CD4-positive, alpha-beta T cell treated with Interleukin-2 at 100 ng/mL for 4 hours (primary cell): ENCODE measurements around the gene ZNF518B.
A peak's percentile ranks its signal among the peaks of the same experiment; 100 is the strongest.
"Not testable (repeated sequence)": the region's sequence is repeated elsewhere in the genome, so short reads cannot be mapped to it uniquely, and the experiment has no call there.

Experiments
- DNase-seq: peaks from one replicate; pipeline ENCODE4 v3.0.0-alpha.2; 2020; ENCODE audit warnings: low spot score

ZNF518B gene

DNA sequence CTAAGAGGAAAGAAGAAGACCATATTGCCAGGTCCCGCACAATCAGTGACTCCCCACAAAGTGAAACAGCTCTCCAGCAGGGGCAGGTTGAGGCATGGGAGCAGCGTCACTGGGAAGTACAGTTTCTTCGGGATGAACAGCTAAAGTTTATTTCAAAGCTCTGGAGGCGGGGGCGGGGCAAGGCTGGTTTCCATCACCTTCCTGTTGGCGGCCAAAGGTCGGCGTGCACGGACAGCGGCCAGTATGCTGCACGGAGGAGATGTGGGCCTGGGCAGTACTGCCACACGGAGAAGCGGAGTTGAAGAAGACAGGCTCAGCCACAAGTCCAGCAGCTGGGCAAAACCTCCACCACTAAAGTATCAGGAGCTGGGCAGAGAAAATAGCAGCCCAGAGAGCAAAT, 951 bp upstream of the ZNF518B start:
- no peak for DNase-seq

DNA sequence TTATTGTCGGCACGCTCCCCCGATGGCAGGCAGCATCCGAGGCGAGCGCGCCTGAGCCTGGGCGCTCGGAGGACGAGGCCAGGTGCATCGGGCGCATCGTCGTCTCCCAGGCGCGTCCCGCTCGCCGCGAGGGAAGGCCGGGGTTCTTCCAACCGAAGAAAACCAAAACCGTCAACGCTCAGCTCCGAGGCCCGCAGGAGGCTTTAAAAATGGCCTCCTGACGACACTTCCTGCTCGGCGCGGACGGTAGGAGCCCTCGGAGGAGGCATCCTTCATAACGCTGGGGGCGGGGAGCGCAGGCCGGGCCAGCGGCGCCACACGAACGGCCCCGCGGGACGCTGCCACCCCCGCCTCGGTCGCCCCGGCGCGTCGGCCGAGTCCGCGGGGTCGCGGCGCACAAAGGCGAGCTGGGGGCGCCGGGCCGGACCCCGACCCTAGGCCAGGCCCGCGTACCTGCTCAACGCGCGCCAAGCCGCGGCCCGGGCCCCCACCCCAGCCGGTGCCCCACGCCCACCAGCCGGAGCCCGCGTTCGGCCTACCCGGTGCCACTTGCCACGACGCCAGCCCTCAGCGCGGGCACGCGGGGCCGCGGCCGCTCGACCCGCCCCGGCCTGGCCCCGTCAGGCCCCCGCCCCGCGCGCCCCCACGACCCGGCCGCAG, 501 bp downstream of the ZNF518B start:
- DNase-seq = peak; percentile 56

DNA sequence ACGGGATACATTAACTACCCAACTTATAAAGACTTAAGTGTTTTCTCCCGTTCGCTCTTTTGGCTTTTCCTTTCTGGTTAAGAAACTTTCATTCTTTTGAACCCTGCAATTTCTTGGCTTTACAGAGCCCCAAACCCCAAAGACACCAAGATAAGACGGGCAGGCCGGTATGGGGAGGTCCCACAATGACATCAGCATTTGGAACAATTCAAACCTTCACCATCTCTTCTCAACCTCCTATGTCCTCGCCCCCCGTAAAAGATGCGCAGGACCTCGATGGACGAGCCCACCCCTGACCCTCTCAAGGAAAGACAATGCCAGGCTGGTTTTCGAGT, 999 bp downstream of the ZNF518B start:
- no peak for DNase-seq

DNA sequence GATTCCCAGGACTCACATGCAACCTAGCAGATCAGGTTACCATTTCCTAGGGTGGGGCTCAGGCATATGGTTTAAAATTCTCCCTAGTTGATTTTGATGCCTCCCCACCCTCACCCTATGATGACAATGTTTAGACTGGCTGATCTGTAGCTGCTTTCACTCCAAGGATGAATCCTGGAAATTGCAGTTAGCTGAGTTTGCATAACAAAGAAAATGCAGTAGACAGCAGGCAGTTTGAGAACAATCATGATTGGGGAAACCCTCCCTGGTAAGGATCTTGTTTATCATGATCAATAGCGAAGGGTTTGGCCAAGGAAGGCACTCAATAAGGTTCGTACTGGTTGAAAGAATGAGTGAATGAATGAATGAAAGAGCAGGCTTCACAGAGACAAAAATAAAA, 2.1 kb downstream of the ZNF518B start:
- DNase-seq = no peak

DNA sequence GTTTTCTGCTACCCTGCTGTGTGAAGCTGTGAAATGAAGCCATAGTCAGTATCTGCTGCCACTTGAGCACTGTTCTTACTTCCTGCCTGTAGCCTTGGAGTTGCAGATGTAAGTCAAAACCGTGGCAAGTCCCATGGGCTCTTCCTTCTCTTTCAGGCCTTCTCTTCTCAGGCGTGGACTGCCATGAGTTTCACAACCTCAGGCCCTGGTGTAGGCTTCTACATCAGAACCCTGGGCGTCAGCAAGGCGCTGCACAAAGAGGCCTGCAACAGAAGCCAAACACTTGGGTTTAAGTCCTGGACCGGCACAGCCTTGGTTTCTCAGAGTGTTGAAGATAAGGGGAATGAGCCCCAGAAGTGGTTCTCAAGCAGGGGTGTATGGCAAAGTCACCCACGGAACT, 2.5 kb downstream of the ZNF518B start:
- DNase-seq = no peak

DNA sequence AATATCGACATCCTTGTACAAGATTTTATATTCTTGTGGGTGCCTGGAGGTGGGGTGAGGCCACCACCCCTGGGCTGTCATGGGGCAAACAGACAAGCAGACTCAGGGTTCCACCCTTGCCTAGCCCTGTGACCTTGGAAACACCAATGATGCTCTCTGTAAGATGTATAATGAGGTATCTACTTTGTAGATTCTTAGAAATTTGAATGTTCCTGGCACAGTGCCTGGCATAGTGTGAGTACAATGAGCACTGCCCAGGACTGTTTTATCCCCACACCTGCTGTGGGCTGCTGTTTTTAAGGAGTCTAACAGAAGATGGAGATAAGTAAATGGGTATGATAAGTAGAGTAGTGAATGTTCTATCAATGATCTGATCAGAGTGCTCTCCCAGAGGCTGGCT, 3.1 kb downstream of the ZNF518B start:
- DNase-seq = no peak

DNA sequence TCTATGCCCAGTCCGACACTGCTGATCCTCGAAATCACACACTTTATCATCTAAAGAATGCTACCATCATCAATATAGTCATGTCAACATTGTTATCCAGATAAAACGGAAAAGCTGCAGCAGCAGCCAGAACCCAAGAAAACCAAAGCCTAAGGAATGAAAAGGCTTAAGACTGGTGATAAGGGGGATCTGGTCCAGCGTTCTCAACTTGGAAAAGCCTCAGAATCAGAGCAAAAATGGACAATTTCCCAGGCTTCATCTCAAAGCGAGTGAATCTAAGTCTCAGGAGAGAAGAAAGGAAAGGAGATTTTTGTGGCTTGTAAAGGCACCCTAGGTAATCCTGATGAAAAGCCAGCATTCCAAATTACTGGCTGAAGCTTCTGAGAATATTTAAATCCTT, 8.2 kb downstream of the ZNF518B start:
- DNase-seq = no peak

DNA sequence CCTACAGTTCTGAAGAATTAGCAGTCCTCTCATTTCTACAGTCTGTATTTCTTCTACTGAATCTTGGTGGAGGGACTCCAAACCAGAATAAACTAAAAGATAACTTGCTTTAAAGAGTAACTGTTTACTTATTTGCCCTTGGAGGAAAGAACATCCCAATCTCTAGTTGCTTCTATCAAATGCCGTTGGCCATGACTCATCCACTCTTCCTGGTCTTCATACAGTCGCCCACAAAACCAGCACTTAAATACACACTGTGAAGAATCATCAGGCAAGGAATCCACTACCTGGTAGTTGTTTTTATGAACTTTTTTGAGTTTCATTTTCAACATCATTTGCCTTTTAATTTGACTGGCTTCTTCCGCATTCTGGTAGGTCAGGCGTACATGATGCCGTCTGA, 14.2 kb downstream of the ZNF518B start:
- no peak for DNase-seq

DNA sequence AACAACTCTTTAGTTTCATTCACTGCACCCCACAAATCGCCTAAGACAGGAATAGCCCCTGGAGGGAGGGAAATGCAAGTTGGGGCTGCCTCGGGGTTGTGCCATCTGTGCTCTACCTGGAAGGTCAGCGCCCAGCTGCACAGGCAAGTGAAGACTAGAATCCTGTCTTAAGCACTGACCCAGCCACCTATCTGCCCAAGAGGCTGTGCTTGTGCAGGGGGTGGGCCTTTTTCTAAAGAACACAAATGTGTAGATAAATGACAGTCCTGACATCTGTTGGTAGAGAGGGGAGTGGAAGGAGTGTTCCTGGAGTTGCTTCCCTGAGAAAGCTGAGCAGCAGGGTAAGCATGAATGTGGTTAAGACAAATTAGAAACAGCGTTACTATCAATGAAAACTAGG, 15.7 kb downstream of the ZNF518B start:
- no peak for DNase-seq

DNA sequence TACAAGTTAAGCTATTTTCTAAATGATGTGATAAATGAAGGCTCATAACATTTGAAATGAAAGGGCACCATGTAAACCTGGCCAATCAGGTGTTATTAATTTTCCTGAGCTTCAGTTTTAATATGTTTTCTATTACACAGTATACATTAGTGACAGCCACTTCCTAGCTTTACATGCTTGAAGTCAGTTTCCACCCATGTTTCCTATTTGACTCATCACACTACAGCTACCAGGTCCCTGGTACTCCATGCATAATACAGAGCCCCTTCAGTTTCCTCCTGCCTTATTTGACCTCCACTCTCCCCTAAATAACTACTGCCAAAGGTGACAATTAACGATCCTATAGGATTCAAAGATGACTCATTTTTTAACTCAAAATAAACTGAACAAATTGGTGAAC, 18.3 kb downstream of the ZNF518B start:
- no peak for DNase-seq

DNA sequence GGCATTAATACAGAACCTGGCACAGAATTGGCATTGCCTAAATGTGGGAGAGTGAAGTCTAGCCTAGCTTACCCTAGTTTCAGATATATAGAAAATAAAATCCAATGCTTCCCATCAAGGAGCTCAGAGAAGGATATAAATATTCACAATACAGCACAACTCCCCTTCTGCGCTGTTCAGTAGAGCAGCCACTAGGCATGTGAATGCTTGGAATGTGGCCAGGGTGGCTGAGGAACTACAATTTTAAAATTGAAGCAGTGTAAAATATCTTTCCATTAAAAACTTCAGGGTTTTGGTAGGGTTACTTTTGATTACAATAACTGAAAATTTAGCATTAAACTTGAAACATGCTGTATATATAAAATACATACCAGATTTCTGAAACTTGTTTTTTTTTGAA, 19.5 kb downstream of the ZNF518B start:
- no peak for DNase-seq

DNA sequence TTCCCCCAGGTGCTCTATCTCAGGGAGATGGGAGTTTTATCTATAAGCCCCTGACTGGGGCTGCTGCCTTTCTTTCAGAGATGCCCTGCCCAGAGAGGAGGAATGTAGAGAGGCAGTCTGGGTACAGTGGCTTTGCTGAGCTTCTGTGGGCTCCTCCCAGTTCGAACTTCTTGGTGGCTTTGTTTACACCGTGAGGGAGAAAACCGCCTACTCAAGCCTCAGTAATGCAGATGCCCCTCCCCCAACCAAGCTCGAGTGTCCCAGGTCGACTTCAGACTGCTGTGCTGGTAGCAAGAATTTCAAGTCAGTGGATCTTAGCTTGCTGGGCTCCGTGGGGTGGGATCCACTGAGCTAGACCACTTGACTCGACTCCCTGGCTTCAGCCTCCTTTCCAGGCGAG, 29.5 kb downstream of the ZNF518B start:
- not testable (repeated sequence) for DNase-seq

DNA sequence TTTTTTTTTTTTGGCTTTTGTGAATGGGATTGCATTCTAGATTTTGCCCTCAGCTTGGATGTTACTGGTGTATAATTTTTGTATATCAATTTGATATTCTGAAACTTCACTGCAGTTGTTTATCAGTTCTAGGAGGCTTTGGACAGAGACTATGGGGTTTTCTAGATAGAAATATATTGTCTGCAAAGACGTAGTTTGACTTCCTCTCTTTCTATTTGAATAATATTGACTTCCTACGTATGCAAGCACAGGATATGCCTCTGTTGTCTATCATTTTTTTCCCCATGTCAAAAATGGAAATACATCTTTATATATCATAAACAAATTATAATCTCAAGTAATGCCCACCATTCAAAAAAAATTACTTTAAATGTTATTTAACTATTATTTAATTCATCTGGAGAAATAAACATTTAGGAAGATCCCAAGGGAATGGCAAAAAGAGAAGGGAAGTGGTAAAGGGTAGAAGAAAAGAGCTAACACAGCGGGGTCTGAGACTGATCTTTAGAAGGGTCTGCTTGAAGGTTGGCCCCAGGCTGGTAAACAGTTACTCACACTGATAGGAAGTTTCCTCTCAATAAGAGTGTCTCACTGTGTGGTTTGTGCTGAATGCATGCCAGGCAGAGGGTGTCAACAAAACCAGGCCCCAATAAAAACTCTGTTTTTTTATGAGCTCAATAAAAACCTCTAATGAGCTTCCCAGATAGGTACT, 35.7 kb downstream of the ZNF518B start:
- DNase-seq = no peak

DNA sequence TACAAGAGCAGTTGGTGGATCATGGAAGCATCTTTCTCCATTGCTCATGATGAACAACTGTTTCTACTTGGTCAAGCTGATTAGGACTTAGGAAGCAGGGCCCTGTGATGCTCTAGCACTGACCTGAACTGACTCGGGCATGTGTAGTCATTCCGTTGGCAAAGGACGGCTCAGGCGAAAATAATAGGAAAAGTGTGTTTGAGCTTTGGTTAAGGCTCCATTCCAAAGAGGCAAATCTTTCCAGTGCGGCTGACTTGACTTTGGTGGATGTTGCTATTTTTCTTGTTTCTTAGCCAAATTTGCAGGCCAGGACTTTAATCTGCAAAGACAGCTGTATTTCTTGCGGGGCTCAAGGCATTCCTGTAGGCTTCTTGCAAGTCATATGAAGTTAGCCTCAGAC, 39.5 kb downstream of the ZNF518B start:
- no peak for DNase-seq

DNA sequence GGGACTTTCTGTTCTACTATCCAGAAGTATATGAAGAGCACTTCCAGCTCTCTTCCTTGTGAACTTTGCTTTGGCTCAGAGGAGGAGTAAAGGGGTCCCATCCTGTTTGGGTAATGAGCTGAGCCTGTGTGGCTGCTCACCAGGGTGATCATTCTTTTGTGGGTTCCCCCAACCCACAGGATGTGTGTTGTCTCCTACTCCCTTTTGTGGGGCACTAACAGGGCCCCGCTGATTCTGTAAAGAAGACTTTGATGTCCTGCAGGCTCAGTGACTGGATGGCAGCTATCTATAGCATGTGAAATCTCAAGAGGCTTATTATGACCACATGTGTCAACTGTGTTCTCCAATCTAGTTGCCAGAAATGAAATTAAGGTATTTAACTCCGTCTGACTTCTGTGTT, 40.8 kb downstream of the ZNF518B start:
- no peak for DNase-seq

DNA sequence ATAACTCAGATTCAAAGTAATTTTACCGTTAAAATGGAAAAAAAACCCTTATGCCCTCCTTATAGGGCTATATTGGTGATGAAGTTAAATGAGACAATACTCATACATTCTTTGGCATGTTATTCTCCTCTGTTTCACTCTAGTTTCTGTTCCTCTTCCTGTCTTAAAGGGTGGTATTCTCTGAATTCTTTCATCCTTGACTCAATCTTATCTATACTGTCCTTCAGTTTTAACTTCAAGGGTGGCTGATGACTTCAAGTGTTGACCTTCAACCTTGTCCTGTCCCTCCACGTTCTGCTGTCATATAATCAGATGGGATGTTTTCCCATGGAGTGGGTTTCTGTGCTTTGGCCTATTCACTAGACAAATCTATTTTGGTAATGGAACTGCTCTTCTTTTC, 44.0 kb downstream of the ZNF518B start:
- no peak for DNase-seq

DNA sequence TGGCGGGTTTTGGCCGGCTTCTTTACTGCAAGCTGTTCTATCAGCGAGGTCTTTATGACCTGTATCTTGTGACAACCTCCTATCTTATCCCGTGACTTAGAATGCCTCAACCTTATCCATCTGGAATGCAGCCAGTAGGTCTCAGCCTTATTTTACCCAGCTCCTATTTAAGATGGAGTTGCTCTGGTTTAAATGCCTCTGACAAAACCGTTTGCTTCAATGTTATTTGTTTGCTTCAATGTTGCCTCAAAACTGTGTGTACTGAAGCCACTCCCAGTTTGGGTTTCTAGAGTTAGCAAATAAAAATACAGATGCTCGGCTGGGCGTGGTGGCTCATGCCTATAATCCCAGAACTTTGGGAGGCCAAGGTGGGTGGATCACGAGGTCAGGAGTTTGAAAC, 51.6 kb downstream of the ZNF518B start:
- no peak for DNase-seq

DNA sequence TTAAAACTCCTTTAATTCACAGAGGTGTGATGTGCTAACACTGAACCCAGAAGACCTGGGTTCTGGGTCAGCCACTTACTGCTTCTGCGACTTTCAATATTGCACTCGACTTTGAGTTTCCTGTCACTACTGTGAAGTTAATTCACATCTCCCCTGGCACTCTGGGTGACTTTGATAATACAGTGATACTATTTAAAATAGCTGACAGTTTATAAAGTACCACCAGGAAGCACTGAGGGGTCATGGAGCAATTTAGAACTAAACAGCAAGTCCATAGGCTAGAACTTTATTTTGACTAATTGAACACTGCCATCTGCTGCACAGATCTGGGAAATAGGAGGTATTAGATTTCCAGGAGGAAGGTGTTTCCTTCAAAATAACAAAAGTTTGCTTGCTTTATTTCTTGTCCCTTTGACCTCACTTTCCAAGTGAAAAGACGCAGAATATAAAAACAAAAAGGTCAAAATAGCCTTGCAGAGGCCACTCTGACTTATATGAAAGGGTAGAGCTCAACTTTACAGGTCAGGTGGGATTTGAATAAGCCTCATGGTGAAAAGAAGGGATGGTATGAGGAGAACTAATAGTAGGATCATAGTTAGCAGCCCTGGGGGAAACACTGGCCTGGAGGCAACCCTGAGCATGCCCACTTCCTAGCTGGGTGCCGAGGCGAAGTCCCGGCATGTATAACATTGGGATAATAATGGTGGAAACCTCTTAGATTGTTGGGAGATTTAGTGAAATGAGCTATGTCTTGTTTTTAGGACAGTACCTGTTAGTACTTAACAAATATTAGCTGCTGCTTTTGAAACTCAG, 53.4 kb downstream of the ZNF518B start:
- DNase-seq = peak; percentile 25

DNA sequence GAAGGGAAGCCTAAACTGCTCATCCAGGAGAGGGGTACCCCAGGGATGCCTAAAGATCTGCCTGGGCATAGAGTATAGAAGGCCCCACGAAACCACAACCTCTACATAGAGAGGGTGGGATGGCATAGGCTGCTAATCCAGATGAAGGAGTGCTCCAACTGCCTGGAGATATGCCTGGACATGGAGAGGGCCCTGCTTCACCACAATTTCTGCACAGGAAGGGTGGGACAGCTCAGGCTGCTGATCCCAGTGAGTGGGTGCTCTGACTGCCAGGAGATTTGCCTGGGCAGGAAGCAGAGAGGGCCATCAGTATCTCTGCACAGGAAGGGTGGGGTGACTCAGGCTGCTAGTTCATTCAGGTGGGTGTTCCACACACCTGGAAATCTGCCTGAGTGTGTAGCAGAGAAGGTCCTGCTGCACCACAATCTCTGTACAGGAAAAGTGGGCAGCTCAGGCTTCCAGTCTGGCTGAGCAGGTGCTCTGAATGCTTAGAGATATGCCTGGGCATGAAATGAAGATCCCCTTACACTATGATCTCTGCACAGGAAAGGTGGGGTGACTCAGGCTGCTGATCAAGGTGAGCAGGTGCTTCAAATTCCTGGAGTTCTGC, 61.1 kb downstream of the ZNF518B start:
- no peak for DNase-seq
